Thyroid gland (tissue), 4 donors: Measurements from ENCODE around the gene POMGNT2.

Experiments
- CTCF ChIP-seq, 6 experiments: fragments of 200-600 bp in 3 of 6; fragments of 450-650 bp in 3 of 6; sonication (generic) in 3 of 6; IDR thresholded peaks; one replicate each; pipeline ENCODE4 v1.5.1; 2016 to 2019; ENCODE audit warnings: antibody characterized with exemption in 6 of 6, mild to moderate bottlenecking in 2 of 6, inconsistent platforms in 1 of 6, moderate library complexity in 1 of 6
- POLR2A ChIP-seq, 2 donors: fragments of 450-650 bp; IDR thresholded peaks; one replicate each; pipeline ENCODE4 v1.6.1; 2017; ENCODE audit warnings: antibody characterized with exemption in 2 of 2, mild to moderate bottlenecking in 2 of 2, moderate library complexity in 1 of 2

GRCh38 chr3:43098761-43099160, 7.1 kb downstream of the POMGNT2 start:
- no peak for TF ChIP-seq POLR2A (IDR thresholded peaks at IDR 0.05)
- no peak for TF ChIP-seq CTCF (IDR thresholded peaks at IDR 0.05)
